Endothelial cell of umbilical vein (primary cell): ENCODE results near the gene CBX2. TPM values are rescaled to one million over a fixed set of nuclear protein-coding genes. Genes with fewer than 3 reads are reported as not detected.

ENCODE experiments used
- BruUV-seq: library from RNA; stranded (reverse); fragments of 400-500 nt; replicated peaks from 2 replicates; lab custom pipeline; 2021; lab: Mats Ljungman, UMichigan
- CTCF ChIA-PET: fragments of 300-600, 350-600 bp; sonication (Branson Sonifier 250); formaldehyde crosslinking; loops from one replicate; lab custom pipeline; 2021; ENCODE audit warnings: antibody characterized with exemption, inconsistent platforms; lab: Charles Lee
- POLR2A ChIA-PET: fragments of 300-600, 350-600 bp; sonication (Branson Sonifier 250); formaldehyde crosslinking; loops from one replicate; lab custom pipeline; 2021; ENCODE audit warnings: antibody characterized with exemption, inconsistent platforms; lab: Charles Lee
- DNase-seq: peaks from one replicate; pipeline ENCODE4 v3.0.0-alpha.2; 2011; ENCODE audit warnings: low read depth, low spot score
- FAIRE-seq: peaks from 2 replicates; lab custom pipeline; 2011; peaks lifted over from hg19 to GRCh38; lab: Jason Lieb, UNC
- H2AFZ ChIP-seq: 2 replicates; pipeline ENCODE4 v1.6.0; 2012; ENCODE audit warnings: low read depth, low read length, control low read depth, inconsistent platforms
- H3K27ac ChIP-seq: 2 replicates; pipeline ENCODE4 v1.5.1; 2011; ENCODE audit warnings: low read depth, mild to moderate bottlenecking, control low read depth, low read length, moderate library complexity; ENCODE audit not compliant: insufficient read depth
- H3K27me3 ChIP-seq, 2 experiments: 2 replicates each; pipeline versions ENCODE4 v1.6.0 to v1.6.1; 2011; ENCODE audit warnings: low read length in 2 of 2, mixed read lengths in 1 of 2; ENCODE audit not compliant: control insufficient read depth in 2 of 2, insufficient read depth in 2 of 2
- H3K36me3 ChIP-seq, 2 experiments: 2 replicates in 1 of 2; 3 replicates in 1 of 2; pipeline ENCODE4 v1.5.1; 2011; ENCODE audit warnings: low read length in 2 of 2, mild to moderate bottlenecking in 1 of 2, moderate library complexity in 1 of 2; ENCODE audit not compliant: control insufficient read depth in 2 of 2, insufficient read depth in 2 of 2; ENCODE audit errors: extremely low read depth in 1 of 2
- H3K4me1 ChIP-seq: 3 replicates; pipeline ENCODE4 v1.5.1; 2011; ENCODE audit warnings: mild to moderate bottlenecking, low read length; ENCODE audit not compliant: control insufficient read depth, insufficient read depth; ENCODE audit errors: extremely low read depth
- H3K4me2 ChIP-seq: 2 replicates; pipeline ENCODE4 v1.6.1; 2011; ENCODE audit warnings: low read length, control low read depth, mixed read lengths; ENCODE audit not compliant: insufficient read depth
- H3K4me3 ChIP-seq, 3 experiments: fragments of 200-600 bp in 1 of 3; sonication (generic), shearing (Covaris generic) in 1 of 3; replicated peaks in 1 of 3; 2 replicates each; pipeline ENCODE4 v1.5.1; 2011 to 2016; ENCODE audit warnings: control low read depth in 3 of 3, low read length in 3 of 3, mild to moderate bottlenecking in 2 of 3, inconsistent platforms in 1 of 3, low read depth in 1 of 3, moderate library complexity in 1 of 3; ENCODE audit not compliant: insufficient read depth in 1 of 3
- H3K79me2 ChIP-seq: 2 replicates; pipeline ENCODE4 v1.6.0; 2012; ENCODE audit warnings: low read length, inconsistent platforms; ENCODE audit not compliant: control insufficient read depth, insufficient read depth
- H3K9ac ChIP-seq: replicated peaks from 2 replicates; pipeline ENCODE3; 2011; ENCODE audit warnings: low read length, control low read depth; ENCODE audit not compliant: insufficient read depth; ENCODE audit errors: extremely low read depth
- H3K9me1 ChIP-seq: replicated peaks from 3 replicates; pipeline ENCODE4 v1.6.0; 2011; ENCODE audit warnings: mild to moderate bottlenecking, low read length; ENCODE audit not compliant: control insufficient read depth, insufficient read depth; ENCODE audit errors: extremely low read depth
- H3K9me3 ChIP-seq: replicated peaks from 2 replicates; pipeline ENCODE4 v1.5.1; 2012; ENCODE audit warnings: low read length, inconsistent platforms; ENCODE audit not compliant: control insufficient read depth, insufficient read depth
- H4K20me1 ChIP-seq: replicated peaks from 2 replicates; pipeline ENCODE3; 2011; ENCODE audit warnings: mild to moderate bottlenecking, low read length; ENCODE audit not compliant: control insufficient read depth, insufficient read depth; ENCODE audit errors: extremely low read depth
- CTCF ChIP-seq, 2 donors: IDR thresholded peaks; 1 replicate in 1 of 2; 2 replicates in 1 of 2; pipeline ENCODE4 v1.5.1; 2011; ENCODE audit warnings: low read length in 2 of 2, mild to moderate bottlenecking in 2 of 2, moderate library complexity in 2 of 2, control low read depth in 1 of 2, inconsistent platforms in 1 of 2, low read depth in 1 of 2; ENCODE audit not compliant: insufficient read depth in 1 of 2; ENCODE audit errors: extremely low read depth in 1 of 2
- EZH2 ChIP-seq: IDR thresholded peaks from 2 replicates; pipeline ENCODE4 v1.6.1; 2012; ENCODE audit warnings: borderline replicate concordance, low read depth, mild to moderate bottlenecking, moderate library complexity, low read length, inconsistent platforms; ENCODE audit not compliant: severe bottlenecking
- JUN ChIP-seq: IDR thresholded peaks from 2 replicates; pipeline ENCODE4 v1.6.1; 2011; ENCODE audit warnings: borderline replicate concordance, low read depth; ENCODE audit not compliant: insufficient read length, insufficient read depth
- MAX ChIP-seq: IDR thresholded peaks from 2 replicates; pipeline ENCODE4 v1.6.1; 2011; ENCODE audit not compliant: insufficient read depth, insufficient read length
- dilution Hi-C: fragments of 300-500 bp; cut with MboI; formaldehyde crosslinking; loops from one replicate; pipeline ENCODE4 v1.15.0; 2019; ENCODE audit warnings: low sequenced_read_pairs; ENCODE audit not compliant: extremely low pct_ligation_motif_present
- intact Hi-C: fragments of 100-400 bp; cut with micrococcal nuclease; formaldehyde crosslinking; loops from one replicate; pipeline ENCODE4 v1.10.0; 2022
- polyA plus RNA-seq, 4 experiments: library from polyadenylated mRNA; depleted of rRNA in 3 of 4; stranded (reverse) in 3 of 4; unstranded in 1 of 4; fragments of >200 nt; gene quantifications; 2 replicates each; pipeline versions ENCODE4 v1.2.1 to v1.2.3, GENCODE V29; 2011 to 2012; ENCODE audit warnings: missing spikeins in 1 of 4
- total RNA-seq: library from RNA; stranded (reverse); gene quantifications from 2 replicates; pipeline ENCODE4 v1.2.3, GENCODE V29; 2021

The CBX2 gene
- total and polyA plus RNA-seq, 2 donors (not counting 3 experiments of a cell fraction or from before 2014, with no cell fraction given): 10.5 to 20.0 TPM

- POLR2A ChIA-PET: no interaction called here
- H2AFZ ChIP-seq: no peak overlapping the region
- peaks cover 28 to 46% of the 10 kb centered on the region in 2 experiments for H3K27me3 ChIP-seq
- CTCF ChIA-PET: interaction anchor here (0.6 to 4.5 kb wide), 7 partner anchors 16 to 90 kb away, joined by 3 to 29 read pairs (median 3); partner anchors contain the start of gene CBX8
- no peak overlapping the region for H3K4me2 ChIP-seq
- H4K20me1 ChIP-seq: no peaks in the 10 kb centered on the region
- H3K36me3 ChIP-seq: no peaks in the 10 kb centered on the region
- dilution Hi-C loops: no loop called here
- intact Hi-C loops: loop anchor here (10.0 kb wide), 1 partner anchor 181 kb away; no protein-coding TSS in a partner anchor
- no peaks in the 10 kb centered on the region for H3K9me3 ChIP-seq
- FAIRE-seq: no peak
- H3K4me3 ChIP-seq: no peak overlapping the region
- no peak for TF ChIP-seq MAX
- H3K79me2 ChIP-seq: no peaks in the 10 kb centered on the region
- no peaks in the 10 kb centered on the region for H3K9me1 ChIP-seq
- BruUV-seq: no TSS peak
- H3K27ac ChIP-seq: no peak overlapping the region
- DNase-seq: no peak
- H3K4me1 ChIP-seq: no peaks in the 10 kb centered on the region
- no peak overlapping the region for H3K9ac ChIP-seq
Observed at GRCh38 chr17:79743614-79744013, 34.3 kb upstream of the CBX2 start.

- FAIRE-seq: no peak
- CTCF ChIA-PET: interaction anchor here (0.6 to 4.5 kb wide), 41 partner anchors 9 to 1820 kb away, joined by 3 to 29 read pairs (median 4); partner anchors contain the start of genes CBX4 and CBX8
- intact Hi-C loops: loop anchor here (2.0 to 10.0 kb wide), 4 partner anchors 65 to 245 kb away; partner anchors contain the start of gene CBX4
- DNase-seq: no peak
- dilution Hi-C loops: no loop called here
- H2AFZ ChIP-seq: no peak overlapping the region
- no peak overlapping the region for H3K27ac ChIP-seq
- no peaks in the 10 kb centered on the region for H3K4me1 ChIP-seq
- no peak overlapping the region for H3K9ac ChIP-seq
- TF ChIP-seq EZH2 (no peak), JUN (no peak), MAX (no peak), CTCF (IDR thresholded peaks at IDR 0.05; ENCODE audit: extremely low read depth in 1 of 2, insufficient read depth in 1 of 2, low read depth in 1 of 2, low read length in 2 of 2) (no peak)
- H3K27me3 ChIP-seq: peaks cover 29 to 48% of the 10 kb centered on the region in 2 experiments
- POLR2A ChIA-PET: interaction anchor here (0.7 kb wide), 3 partner anchors 68 to 586 kb away, joined by 4 to 8 read pairs (median 5); no protein-coding TSS in a partner anchor
- no TSS peak for BruUV-seq
- H3K36me3 ChIP-seq: no peaks in the 10 kb centered on the region
- H3K9me1 ChIP-seq: no peaks in the 10 kb centered on the region
- H3K4me2 ChIP-seq: no peak overlapping the region
- no peaks in the 10 kb centered on the region for H4K20me1 ChIP-seq
- no peaks in the 10 kb centered on the region for H3K79me2 ChIP-seq
- H3K4me3 ChIP-seq: no peak overlapping the region
- H3K9me3 ChIP-seq: no peaks in the 10 kb centered on the region
Observed at GRCh38 chr17:79745641-79746105, 32.3 kb upstream of the CBX2 start.
